Fibroblast of peridontal ligament (primary cell): Measurements from ENCODE around the gene APPBP2.
"Not testable (repeated sequence)": the region's sequence is repeated elsewhere in the genome, so short reads cannot be mapped to it uniquely, and the experiment has no call there.

Source experiments
- DNase-seq: peaks from one replicate; pipeline ENCODE4 v3.0.0-alpha.2; 2010; ENCODE audit errors: extremely low read depth

APPBP2 gene

GRCh38 chr17:60435244-60436167 is 90.5 kb downstream of the APPBP2 start:
- peak; percentile 97 for DNase-seq

GRCh38 chr17:60433021-60433997 is 92.7 kb downstream of the APPBP2 start:
- not testable (repeated sequence) for DNase-seq

- DNase-seq = not testable (repeated sequence)
Measured at GRCh38 chr17:60430561-60430960, 95.5 kb downstream of the APPBP2 start.

DNA sequence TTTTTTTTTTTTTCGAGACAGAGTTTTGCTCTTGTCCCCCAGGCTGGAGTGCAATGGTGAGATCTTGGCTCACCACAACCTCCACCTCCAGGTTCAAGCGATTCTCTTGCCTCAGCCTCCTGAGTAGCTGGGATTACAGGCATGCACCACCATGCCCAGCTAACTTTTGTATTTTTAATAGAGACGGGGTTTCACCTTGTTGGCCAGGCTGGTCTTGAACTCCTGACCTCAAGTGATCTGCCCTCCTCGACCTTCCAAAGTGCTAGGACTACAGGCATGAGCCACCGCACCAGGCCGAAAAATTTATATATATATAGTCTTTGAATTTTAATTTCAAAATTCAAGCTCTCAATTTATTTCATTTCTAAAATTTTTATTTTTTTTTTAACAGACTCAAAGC is 97.6 kb downstream of the APPBP2 start:
- not testable (repeated sequence) for DNase-seq

DNA sequence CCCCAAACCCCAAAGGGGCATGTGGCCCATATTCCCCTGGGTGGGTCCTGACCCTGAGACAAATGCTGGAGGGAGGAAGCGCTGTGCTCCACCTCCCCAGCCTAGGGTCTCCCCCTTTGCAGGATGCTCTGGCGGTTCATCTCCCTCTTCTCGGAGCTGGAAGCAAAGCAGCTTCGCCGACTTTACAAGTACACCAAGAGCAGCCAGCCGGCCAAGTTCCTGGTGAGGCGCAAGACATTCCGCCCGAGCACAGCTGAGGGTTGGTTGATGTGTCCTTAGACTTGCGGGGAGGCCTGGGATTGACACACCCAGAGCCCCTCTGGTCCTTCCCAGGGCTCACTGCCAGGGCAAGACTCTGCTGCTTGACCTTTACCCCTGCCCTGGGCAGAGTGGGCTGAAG is 99.4 kb downstream of the APPBP2 start:
- DNase-seq = no peak

DNA sequence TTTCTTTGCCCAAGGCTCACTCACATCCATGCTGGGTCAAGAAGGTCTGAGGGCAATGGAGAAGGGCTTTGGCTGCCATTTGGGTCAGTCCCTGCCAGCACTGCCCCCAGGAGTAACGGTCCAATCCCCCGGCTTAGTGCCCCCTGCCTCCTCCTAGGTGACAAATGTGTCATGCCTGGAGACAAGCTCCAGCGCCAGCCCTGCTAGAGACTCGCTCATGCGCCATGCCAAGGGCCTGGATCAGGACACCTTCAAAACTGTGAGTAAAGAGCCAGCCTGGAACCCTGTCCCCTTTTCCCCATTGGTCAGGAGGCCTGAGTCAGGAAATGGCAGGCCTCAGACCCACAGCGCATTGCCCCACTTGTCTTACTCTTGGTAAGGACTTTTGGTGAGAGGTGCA is 100.4 kb downstream of the APPBP2 start:
- DNase-seq = no peak

DNA sequence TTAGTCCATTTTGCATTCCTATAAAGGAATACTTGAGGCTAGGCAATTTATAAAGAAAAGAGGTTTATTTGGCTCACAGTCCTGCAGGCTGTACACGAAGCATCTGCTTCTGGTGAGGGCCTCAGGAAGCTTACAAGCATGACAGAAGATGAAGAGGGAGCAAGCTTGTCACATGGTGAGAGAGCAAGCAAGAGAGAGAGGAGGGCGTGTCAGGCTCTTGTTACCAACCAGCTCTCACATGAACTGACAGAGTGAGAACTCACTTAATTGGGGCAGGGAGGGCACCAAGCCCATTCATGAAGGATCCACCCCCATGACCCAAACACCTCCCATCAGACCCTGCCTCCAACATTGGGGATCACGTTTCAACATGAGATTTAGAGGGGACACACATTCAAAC is 102.2 kb downstream of the APPBP2 start:
- DNase-seq = no peak

- no peak for DNase-seq
Measured at GRCh38 chr17:60422162-60422665, 103.8 kb downstream of the APPBP2 start, which contains the start of gene CHCT1. CHCT1 (plus strand) TSS chr17:60422489; CDS start chr17:60422593, 104 bp downstream.

DNA sequence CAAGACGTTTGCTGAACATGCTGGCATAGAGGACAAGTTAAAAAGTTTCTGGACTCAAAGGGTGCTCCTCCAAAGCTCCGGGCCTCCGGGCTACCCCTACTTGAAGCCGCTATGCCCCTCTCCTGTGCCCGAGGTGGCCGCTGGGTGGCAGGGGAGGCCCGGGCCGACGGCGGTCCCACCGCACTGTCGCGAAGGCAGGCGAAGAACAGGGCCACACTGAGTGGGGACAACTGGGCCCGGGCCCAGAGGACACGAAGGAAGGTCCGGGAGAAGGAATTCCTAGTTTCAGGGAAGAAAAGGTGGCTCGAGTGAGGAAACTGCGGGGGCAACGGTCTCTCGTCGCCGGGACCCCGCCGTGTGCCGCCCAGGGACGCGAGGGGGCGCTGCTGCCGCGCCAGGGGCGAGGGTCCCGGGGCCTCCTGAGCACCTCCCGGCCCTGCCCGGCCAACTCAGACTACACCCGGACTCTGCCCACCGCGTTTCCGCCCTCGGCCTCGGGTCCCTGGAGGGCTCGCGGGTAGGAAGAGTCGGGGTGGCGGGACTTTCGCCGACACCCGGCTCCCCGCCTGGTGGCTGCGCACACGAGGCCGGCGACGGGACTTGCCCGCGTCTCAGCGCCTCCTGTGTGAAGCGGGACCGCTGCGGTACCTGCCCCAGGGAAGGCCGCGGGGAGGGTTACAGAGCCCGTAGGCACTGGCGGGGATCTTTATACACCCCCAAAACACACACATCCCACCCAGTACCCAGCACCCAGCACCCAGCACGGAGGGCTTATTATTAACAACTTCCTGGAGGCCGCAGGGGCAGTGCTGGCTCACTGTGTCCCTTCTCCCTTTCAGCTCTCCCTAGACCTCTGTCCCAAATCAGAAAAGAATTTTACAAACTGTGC is 104.5 kb downstream of the APPBP2 start:
- peak; percentile 47 for DNase-seq

DNA sequence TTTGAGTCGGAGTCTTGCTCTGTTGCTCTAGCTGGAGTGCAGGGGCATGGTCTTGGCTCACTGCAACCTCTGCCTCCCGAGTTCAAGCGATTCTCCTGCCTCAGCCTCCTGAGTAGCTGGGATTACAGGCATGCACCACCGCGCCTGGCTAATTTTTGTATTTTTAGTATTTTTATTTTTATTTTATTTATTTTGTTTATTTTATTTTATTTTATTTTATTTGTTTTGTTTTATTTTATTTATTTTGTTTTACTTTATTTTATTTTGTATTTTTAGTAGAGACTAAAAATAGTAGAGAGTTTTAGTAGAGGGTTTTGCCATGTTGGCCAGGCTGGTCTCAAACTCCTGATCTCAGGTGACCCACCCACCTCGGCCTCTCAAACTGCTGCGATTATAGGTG is 106.2 kb downstream of the APPBP2 start:
- not testable (repeated sequence) for DNase-seq

DNA sequence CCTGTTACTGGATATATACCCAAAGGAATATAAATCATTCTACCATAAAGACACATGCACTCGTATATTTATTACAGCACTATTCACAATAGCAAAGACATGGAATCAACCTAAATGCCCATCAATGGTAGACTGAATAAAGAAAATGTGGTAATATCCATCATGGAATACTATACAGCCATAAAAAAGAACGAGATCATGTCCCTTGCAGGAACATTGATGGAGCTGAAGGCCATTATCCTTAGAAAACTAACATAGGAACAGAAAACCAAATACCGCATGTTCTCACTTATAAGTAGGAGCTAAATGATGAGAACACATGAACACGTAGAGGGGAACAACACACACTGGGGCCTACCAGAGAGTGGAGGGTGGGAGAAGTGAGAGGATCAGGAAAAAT is 107.0 kb downstream of the APPBP2 start:
- DNase-seq = not testable (repeated sequence)

- DNase-seq = peak; percentile 16
Measured at GRCh38 chr17:60416368-60416925, 109.6 kb downstream of the APPBP2 start.

DNA sequence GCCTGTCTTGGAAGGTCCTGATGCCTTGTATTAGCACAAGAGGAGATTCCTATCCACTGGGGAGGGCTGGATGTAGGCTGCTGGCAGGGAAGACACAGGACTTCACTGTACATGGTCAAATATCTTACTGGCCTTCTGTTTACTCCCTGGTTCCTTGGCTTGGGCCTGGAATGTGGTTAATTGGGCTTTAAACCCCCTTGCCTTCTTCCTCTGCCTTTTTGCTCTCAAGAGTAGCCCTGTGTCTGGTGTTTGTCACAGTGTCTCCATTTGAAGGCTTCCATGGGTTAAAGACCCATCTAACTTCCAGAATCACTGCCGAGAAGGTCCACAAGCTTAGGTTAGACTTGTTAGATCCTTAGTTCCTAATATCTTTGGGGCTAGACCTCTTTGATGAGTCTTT is 110.9 kb downstream of the APPBP2 start:
- DNase-seq = no peak

DNA sequence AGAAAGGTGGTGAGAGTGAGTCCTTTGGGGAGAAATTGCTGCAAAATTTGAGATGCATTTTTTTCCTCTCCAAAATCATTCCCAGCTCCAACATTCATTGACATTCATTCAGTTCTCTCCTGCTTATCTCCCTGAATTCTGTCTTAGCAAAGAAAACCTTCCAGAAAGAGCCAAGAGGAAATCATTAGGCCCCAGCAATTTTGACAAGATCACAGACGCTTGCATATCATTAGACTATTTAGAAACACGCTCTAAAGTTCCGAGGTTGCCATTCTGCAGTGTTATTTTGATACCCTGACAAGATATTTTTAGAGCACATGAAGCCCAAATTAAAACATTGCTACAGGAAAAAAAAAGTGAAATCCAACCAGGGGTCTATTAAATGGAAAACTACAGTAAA is 113.3 kb downstream of the APPBP2 start:
- DNase-seq = no peak

- DNase-seq = no peak
Measured at GRCh38 chr17:60410001-60410400, 116.0 kb downstream of the APPBP2 start.

GRCh38 chr17:60406887-60407286 is 119.2 kb downstream of the APPBP2 start:
- no peak for DNase-seq

DNA sequence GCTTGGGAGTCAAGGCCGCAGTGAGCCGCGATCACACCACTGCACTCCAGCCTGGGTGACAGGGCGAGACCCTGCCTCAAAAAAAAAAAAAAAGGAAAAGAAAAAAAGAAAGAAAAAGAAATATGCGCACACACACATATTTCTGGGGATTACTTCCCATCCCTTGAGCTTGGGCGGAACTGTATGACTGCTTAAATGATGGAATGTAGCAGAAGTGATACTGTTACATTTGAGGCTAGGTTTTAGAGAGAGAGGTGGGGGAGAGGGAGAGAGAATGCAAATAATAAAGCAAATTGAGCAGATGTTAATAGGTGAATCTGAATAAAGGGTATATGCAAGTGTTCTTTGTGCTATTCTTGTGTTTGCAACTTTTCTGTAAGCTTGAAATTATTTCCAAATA is 122.1 kb downstream of the APPBP2 start:
- no peak for DNase-seq

DNA sequence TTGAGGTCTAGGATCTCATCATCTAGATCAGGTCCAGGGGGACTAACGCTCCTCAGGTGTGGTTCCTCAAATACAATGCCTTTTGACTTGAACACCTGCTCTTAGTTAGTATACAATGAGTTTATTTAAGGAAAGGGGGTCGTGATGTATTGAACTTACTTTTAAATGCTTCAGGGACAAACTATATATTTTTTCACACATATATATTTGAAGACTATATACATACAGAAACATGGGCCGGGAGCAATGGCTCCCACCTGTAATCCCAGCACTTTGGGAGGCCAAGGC is 122.6 kb downstream of the APPBP2 start:
- no peak for DNase-seq

DNA sequence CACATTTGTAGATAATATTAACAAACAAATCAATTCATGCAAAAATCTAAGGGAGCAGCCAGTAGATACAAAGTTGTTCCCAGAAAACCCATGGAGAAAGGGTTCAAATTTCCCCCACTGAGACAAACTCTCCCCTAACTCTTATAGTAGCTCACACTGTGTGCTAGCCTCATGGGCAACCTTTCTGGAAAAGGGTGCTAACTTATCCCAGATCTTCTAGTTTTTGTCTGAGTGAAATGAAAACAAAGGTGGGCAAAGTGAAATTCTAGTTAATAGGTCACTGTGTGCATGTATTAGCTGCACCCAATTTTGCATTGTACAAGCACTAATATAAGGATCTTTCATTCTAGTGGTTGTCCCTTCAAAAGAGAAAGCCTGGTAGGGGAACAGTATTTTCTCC is 124.2 kb downstream of the APPBP2 start:
- DNase-seq = no peak

- no peak for DNase-seq
Measured at GRCh38 chr17:60398227-60398959, 127.6 kb downstream of the APPBP2 start.
